ENCODE results near the gene SCTR.

The SCTR gene

DNA sequence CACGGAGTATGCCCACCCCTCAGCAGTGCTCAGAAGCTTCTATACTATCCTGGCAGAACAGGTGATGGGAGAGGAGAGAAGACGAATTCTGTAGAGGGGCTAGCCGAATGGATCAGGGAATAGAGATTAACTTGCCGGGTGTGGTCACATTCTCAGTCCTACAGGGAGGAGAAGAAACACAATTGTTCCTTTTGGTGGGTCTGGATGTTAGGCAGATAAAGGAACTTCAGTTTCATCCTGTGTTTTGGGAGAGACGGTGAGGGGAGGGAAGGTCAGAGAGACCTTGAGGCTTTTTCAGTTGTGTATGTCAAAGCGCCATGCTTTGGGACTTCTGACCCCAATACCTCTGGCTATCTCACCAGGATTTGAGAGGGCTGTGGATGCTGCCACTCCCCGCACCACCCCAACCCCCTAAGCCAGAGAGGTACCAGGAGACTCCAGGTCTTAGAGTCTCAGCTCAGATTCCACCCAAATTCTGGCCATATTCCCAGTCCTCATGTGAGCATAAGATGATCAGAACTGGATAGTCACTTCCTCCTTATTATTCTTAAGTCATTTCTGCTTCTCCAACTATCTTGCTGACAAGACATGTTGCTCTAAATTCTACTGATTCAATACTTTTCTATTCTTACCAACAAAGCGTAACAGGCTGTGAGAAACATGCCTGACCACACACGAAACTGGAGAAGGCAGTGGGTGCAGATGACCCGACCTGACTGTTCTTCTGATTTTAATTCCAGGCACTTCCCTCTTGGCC lies 94.9 kb downstream of the SCTR start:
- DNase-seq (ENCODE audit: low read depth), result no peak

DNA sequence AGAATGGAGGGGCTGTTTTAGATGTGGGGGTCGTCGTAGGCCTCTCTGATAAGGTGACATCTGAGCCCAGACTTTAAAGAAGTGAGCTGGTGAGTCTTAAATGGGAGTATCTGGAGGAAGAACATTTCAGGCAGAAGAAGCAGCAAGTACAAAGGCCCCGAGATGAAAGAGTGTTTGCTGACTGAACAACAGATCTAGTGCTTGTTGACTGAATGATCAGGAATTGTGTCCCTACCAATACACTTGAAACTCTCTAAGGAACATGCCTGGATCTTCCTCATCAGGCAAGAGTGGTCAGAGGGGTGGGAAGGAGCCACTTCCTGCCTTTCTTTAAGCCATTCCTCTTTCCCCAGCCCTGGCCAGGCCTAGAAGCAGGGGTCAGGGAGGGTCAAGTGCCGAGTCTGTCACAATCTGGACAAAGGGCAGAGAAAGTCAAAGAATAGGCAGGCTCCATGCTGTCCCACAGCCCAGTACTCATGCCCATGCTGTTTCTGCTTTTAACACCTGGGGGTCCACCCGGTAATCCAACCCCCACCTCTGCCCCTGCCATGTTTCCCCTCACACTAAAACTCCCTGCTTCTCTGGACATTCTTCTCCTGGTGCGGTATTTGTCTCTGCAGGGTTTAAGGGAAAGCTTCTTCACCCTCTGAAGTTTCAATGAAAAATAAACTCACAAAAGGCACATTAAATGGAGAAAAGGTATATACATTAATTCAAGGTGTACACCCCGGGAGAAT lies 95.6 kb downstream of the SCTR start:
- no peak for DNase-seq (ENCODE audit: low read depth)

DNA sequence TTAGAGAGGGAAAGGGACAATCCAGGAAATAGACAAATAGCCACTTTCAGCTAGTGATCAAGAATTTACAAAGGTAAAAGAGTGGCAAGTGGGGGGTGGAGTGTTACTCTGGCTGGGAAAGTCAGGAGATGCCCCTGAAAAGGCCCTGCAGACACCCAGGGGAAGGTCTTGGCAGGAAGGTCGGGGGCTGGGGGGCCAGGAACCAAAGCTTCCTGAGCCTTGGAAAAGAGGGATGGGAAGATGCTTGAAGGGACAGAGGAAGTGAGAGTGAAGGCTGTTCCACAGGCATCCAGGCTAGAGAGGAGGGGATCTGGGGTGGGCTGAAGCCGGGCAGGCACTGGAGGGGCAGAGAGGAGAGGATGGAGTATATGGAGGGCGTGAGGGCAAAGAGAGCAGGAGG lies 96.5 kb downstream of the SCTR start:
- DNase-seq (ENCODE audit: low read depth), result no peak

DNA sequence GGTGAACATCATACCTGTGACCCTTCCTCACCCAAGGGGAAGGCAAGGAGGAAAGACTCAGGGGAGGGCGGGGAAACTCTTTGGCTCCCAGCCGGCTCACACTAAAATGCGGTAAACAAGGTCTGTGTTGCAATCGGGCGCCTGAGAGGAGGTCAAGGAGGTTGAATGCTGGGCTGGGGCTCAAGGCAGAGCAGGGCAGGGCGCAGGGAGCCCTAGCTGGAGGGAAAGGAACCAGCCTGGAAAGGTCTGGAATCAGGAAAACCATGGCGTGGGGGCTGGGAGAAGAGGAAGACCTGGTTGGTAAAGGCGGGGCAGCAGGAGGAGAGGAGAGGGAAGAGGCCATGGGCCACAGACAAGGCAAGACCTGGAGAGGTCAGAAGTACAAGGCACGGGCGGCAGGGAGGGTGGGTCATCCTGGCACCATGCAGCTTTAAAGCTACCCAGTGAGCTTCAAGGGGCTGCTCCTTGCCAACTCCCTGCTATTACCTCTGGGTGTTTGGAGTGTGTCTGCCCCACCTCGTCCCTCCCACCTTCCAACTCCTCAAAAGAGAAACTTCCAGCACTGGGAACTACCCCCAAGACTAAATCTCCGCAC lies 97.4 kb downstream of the SCTR start:
- DNase-seq (ENCODE audit: low read depth), result no peak

DNA sequence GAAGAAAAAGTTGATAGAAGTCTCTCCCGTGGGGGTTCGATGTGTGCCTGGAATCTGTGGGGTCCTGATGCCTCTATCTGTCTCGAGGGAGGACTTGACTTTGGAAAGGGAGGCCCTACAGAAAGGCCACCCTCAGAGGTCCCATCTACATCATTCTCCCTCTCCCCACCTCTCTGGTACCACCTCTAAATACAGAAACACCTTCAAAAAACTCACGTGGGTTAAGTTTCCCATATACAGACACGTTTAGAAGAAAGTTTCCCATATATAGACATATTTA lies 97.9 kb downstream of the SCTR start:
- no peak for DNase-seq (ENCODE audit: low read depth)

DNA sequence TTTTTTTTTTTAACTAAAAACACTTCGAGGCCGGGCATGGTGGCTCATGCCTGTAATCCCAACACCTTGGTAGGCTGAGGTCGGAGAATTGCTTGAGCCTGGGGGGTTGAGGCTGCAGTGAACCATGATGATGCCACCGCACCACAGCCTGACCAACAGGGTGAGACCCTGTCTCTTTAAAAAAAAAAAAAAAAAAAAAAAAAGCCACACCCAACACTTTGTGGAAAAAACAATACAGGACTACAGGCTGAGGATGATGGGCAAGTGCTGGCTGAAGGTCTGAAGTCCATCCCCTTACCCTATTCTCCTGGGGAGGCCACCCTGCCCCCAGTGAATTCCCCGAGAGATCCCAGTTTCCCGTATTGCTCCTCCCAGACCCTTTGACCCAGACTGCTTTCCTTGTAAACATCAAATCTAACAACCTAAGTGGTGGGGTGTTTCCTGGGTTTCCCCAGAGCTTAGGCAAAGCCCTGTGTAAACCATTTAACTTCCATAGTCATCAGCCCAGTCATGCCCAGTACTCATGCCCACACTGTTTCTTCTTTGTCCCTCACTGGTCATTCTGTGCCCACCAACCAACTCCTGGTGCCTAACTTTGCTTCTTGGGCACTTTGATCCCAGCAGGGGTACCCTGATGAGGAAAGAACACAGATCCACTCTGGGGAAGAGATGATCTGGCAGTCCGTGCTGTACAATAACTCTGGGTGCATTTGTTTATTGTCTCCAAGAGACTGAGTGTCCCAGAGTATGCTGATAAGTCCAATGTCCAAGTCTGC lies 98.5 kb downstream of the SCTR start:
- DNase-seq (ENCODE audit: low read depth), result no peak

DNA sequence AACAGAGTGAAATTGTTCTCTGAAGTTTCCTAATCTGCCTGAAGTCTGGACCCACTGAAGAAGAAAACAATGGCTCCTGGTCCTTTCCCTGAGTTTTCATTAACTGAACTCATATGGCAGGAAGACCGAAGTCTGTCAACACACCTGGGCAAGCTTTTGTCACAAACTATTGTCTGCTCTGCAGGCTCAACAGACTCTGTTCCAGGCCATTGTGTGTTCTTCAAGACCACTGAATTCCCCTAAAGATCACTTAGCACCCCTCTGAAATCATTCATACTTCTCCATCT lies 99.2 kb downstream of the SCTR start:
- no peak for DNase-seq (ENCODE audit: low read depth)

DNA sequence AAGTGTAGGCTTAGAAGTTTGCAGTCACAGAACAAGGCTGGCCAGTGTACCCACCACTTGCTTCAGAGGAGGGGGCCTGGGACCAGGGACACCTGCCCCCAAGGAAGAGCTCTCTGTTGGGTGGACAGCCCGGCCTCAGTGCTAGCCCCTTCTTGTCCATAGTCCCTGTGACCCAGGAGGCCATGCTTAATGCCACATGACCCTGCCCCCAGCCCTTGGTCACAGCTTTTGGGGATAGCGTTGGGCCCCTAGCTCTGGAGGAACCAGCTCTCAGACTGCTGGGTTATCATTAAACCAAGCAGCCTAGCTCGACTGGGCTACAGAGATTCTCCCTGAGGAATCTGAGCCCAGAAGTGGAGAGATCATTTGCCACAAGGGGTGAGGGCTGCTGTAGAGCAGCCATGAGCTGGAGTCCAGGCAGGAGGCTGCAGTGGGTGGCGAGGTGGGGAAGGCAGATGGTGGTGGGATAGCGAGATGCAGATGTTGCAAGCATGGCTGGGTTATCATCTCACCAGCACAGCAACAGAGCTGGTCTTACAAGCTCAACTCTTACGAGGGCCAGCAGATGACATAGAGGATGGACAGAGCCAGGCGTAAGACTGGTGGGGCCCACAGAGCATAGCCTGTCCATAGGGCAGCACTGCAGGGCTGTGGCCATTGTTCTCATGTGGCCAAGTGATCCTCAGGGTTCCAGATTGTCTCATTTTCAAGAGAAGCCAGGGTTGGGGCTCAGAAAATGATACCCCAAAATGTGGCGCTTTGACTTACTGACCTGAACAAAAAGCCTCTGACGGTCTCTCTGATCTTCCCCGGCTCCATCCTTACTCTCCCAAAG lies 99.8 kb downstream of the SCTR start:
- no peak for DNase-seq (ENCODE audit: low read depth)

DNA sequence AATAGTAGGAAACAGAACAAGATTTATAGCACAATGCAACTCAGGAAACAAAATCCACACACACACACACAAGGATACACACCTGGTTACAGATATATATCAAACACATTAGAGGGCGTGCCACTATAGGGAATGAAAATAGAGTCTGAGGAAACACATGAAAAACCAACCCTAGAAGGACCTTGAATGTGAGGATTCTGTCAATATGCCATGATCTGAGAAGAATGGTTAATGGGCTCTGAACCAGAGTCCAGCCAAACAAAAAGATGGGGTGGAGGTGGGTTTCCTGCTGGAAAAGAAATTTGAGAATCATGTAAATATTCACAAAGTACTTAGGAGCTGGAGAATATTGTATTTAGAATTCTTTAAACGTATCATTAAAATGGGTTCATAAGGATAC lies 100.5 kb downstream of the SCTR start:
- no peak for DNase-seq (ENCODE audit: low read depth)

DNA sequence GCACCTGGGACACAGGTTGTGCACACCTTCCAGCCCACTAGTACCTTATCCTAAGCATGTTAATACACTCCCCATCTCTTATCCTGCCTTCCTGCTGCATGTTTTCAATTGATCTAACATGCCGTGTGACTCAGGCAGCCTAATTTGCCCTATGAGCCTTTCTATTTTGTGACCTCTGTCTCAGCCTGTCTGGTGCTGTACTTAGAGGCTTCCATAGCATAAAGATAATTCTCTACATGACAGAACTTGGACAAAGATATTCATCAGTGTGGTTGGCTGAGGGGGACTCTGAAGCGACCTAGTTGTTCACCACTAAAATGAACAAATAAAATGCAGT lies 101.2 kb downstream of the SCTR start:
- no peak for DNase-seq (ENCODE audit: low read depth)

DNA sequence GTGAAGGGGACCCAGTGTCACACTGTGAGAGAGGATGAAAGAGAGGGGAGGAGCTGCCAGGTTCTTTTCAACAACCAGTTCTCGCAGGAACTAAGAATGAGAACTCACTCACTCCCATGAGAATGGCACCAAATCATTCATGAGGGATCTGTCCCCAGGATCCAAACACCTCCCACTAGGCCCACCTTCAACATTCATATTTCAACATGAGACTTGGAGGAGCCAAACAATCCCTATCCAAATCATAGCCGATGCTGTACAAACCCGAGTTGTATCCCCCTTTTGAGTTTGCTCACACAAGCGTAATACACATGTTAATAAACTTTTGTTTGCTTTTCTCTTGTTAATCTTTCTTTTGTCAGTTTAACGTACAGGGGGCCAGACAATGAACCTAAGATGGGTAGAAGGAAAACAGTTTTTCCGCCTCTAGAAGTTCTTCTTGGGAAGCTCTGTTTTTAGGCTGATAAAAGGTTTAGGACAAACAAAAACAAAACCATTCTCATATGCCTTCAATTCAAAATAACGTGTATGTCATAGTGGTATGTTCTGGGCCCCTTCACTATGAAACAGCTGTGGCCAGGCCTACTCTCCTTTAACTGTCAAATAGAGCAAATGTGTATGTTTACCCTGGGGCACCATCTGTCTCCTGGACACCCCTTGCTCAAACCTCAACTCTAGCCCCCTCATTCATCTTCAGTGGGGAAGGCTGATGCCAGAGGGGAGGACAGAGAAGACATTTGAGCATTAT lies 101.7 kb downstream of the SCTR start:
- DNase-seq (ENCODE audit: low read depth), result no peak

DNA sequence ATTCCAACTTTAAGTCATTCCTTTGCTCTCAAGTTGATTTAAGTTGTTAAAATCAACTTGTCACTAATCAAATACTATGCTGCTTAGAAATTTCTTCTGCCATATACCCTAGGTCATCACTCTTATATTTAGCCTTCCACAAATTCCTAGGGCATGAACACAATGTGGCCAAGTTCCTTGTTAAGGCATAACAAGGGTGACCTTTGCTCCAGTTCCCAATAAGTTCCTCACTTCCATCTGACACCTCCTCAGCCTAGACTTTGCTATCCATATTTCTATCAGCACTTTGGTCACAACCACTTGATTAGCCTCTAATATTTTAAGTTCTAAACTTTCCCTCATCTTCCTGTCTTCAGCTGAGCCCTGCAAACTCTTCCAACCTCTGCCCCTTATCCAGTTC lies 102.5 kb downstream of the SCTR start:
- DNase-seq (ENCODE audit: low read depth), result no peak

DNA sequence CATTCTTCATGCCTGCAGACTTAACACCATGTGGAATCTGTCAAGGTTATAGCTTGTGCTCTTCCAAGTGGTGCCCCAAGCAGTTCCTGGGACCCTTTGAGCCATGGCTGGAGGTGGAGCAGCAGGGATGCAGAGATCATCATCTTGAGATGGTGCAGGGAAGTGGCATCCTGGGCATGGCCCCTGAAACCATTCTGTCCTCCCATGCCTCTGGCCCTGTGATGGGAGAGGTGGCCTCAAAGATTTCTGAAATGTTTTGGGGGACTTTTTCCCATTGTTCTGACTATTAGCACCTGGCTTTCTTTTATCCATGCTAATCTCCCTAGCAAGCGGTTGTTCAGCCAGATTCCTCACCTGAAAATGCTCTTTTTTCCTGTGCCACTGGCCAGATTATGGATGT lies 103.0 kb downstream of the SCTR start:
- DNase-seq (ENCODE audit: low read depth), result no peak

DNA sequence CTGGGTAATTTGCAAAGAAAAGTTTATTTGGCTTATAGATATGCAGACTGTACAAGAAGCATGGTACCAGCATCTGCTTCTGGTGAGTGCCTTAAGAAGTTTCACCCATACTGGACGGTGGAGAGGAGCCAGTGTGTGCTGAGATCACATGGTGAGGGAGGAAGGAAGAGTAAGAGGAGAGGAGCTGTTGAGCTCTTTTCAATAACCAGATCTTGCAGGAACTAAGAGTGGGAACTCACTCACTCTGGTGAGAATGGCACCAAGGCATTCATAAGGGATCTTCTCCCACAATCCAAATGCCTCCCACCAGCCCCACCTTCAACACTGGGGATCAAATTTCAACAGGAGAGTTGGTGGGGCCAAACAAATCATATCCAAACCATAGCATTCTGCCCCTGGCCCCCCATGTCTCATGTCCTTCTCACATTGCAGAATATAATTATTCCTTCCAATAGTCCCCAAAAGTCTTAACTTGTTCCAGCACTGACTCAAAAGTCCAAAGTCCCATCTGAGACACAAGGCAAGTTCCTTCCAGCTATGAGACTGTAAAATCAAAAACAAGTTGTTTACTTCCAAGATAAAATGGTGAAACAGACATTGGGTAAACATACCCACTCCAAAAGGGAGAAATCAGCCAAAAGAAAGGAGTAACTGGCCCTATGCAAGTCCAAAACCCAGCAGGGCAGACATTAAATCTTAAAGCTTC lies 104.3 kb downstream of the SCTR start:
- no peak for DNase-seq (ENCODE audit: low read depth)

DNA sequence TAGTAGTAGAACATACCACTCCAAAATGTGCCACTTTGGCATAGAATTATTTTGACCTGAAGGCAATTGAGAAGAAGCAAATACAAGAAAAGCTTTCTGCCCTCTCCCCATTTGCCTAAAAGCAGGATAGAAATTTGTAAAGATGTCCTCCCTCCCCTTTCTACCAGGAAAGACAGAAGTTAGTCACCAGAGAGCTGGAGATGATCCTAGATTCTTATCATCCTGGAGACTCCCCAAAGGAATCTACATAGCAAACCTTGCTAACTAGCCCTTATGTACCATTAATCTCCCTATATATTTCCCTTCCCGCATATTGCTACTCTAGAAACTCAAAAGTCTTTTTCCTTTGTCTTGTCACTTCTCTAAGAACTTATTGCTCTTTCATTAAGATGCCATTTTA lies 105.2 kb downstream of the SCTR start:
- DNase-seq (ENCODE audit: low read depth), result no peak

DNA sequence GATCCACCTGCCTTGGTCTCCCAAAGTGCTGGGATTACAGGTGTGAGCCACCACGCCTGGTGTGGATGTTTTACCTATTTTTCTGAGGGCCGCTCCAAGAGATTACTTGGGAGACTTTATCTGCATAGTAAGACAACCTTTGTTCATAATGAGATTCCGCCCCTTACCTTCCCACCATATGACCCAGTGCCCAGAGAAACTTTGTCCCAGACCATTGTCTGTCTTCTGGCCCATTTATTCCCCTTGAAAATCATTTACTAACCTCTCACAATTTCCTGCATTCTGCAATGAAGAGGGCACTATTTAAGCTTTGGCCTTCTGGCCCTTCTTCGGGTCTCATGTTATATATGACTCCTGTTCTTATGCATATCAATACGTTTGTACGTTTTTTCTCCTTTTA lies 106.4 kb downstream of the SCTR start:
- no peak for DNase-seq (ENCODE audit: low read depth)

DNA sequence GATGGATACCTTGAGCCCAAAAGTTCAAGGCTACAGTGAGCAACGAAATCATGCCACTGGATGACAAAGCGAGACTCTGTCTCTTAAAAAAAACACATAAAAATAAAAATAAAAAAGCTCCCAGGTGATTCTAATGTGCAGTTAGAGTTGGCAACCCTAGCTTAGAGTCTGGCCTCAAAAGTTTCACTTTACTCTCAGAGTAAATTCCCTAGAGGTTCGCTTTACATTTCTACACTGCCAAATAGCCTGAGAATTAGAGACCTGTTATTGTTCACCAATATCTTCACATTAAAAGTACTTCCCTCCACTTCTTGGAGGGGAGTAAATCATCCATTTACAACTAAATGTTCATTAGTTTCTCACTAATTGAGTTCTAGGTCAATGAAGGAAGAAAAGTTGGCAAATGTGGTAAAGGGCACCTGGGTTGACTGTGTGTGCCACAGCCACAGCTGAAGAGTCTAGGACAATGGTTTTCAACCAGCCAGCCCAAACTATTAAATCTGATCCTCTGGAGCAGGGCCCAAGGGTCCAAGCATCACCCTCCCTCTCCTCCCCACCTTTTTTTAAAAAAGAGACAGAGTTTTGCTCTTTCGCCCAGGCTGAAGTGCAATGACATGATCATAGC lies 107.9 kb downstream of the SCTR start:
- DNase-seq (ENCODE audit: low read depth), result no peak

DNA sequence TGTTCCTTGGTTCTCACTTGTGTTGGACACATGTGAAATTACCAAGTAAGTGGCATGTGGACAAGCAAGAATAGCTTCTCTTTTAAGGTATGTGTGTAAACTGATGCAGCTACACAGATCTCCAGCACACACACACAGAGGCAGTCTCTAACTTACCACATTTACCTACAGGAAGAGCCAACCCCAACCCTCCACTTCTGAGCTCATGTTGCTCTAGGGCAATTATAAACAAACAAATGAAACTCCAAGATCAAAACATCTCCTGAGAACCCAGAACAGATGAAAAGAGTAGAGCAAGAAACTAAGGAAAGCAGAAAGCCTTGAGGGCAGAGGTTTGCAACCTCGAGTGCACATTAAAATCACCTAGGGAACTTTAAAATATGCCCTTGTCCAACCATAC lies 108.7 kb downstream of the SCTR start:
- DNase-seq (ENCODE audit: low read depth), result no peak

DNA sequence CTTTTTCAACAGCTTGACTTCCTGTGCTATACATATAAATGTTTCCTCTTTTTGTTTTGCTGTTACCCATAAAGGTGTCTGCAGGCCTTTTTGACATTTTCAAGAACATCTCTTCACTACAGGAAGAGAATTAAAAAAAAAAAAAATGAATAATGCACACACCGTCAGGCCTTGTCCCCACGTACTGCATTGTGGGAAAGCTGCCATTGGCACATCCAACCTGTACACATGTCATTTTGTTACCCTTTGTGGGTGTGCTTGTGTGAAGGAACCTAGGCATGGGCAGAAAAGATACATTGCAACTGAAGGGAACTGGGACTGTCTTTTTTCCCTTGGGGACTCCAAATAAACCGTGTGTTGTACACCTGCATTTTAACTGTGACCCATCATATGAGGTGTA lies 109.4 kb downstream of the SCTR start:
- no peak for DNase-seq (ENCODE audit: low read depth)

DNA sequence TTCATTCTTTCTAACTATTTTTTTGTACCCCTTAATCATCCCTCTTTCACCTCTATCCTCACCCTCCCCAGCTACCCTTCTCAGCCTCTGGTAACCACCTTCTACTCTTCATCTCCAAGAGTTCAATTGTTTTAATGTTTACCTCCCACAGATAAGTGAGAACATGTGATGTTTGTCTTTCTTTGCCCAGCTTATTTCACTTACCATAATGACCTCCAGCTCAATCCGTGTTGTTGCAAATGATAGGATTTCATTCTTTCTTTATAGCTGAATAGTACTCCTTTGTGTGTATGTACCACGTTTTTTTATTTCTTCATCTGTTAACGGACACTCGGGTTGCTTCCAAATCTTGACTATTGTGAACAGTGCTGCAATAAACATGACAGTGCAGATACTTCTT lies 114.8 kb downstream of the SCTR start:
- DNase-seq (ENCODE audit: low read depth), result no peak

DNA sequence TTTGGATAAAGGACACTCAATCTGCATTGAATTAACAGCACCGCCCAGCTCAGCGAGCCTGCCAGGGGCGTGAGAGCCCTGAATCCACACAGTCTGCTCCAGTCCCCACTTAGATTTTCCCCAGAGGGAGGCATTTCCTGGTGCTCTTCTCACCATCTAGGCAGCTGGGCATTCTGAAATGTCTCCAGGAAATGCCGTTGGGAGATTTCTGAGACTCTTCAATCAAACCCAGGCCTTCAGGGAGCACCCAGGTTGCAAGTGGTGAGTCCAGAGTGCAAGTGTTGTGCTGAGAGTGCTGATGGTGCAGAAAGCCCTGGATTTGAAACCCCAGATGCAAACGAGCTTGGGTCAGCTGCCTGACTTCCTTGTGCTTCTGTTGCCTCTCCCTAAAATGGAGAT lies 116.1 kb downstream of the SCTR start:
- DNase-seq (ENCODE audit: low read depth), result no peak

All from HS-27A (cell line).